Ishikawa (cell line): ENCODE measurements around the gene TMEM100.

Experiments
- CEBPB ChIP-seq: IDR thresholded peaks from 2 replicates; pipeline ENCODE4 v1.6.1; 2012
- TEAD4 ChIP-seq: IDR thresholded peaks from 2 replicates; pipeline ENCODE4 v1.6.1; 2012

- no peak for TF ChIP-seq TEAD4
- no peak for TF ChIP-seq CEBPB
Measured at GRCh38 chr17:55717898-55718735, 4.5 kb downstream of the TMEM100 start.
